ENCODE results near the gene PHF3.

The PHF3 gene

GRCh38 chr6:63673692-63674091 is 38.1 kb downstream of the PHF3 start:
- no peak overlapping the region for H3K4me3 ChIP-seq (ENCODE audit: insufficient read depth, low read depth, low read length)
- H3K36me3 ChIP-seq (ENCODE audit: control insufficient read depth, insufficient read depth, low read length), result no peaks in the 10 kb centered on the region
- no peaks in the 10 kb centered on the region for H3K4me1 ChIP-seq (ENCODE audit: control insufficient read depth, insufficient read depth, low read length)
- 93% methylated on average over 2 of the region's 2 CpGs; no CpG with 5 or more reads in 1 of the 2 experiments for WGBS, 2 experiments
- H3K9me3 ChIP-seq (ENCODE audit: control insufficient read depth, low read length), result no peaks in the 10 kb centered on the region
- no peak overlapping the region for H3K27ac ChIP-seq (ENCODE audit: insufficient read depth, low read depth, low read length, poor library complexity, severe bottlenecking)
- H3K27me3 ChIP-seq (ENCODE audit: control insufficient read depth, insufficient read depth, low read length, poor library complexity, severe bottlenecking), result no peaks in the 10 kb centered on the region

GRCh38 chr6:63674635-63675034 is 39.0 kb downstream of the PHF3 start:
- H3K27ac ChIP-seq (ENCODE audit: insufficient read depth, low read depth, low read length, poor library complexity, severe bottlenecking), result no peak overlapping the region
- WGBS, 2 experiments, result 90 to 92% methylated on average over 3 of the region's 3 CpGs
- no peaks in the 10 kb centered on the region for H3K27me3 ChIP-seq (ENCODE audit: control insufficient read depth, insufficient read depth, low read length, poor library complexity, severe bottlenecking)
- no peaks in the 10 kb centered on the region for H3K4me1 ChIP-seq (ENCODE audit: control insufficient read depth, insufficient read depth, low read length)
- H3K4me3 ChIP-seq (ENCODE audit: insufficient read depth, low read depth, low read length), result no peak overlapping the region
- no peaks in the 10 kb centered on the region for H3K36me3 ChIP-seq (ENCODE audit: control insufficient read depth, insufficient read depth, low read length)
- H3K9me3 ChIP-seq (ENCODE audit: control insufficient read depth, low read length), result no peaks in the 10 kb centered on the region

- Histone ChIP-seq H3K27ac (ENCODE audit: insufficient read depth, low read depth, low read length, poor library complexity, severe bottlenecking) (no peak overlapping the region), H3K4me3 (ENCODE audit: insufficient read depth, low read depth, low read length) (no peak overlapping the region), H3K9me3 (ENCODE audit: control insufficient read depth, low read length) (no peaks in the 10 kb centered on the region), H3K36me3 (ENCODE audit: control insufficient read depth, insufficient read depth, low read length) (no peaks in the 10 kb centered on the region), H3K4me1 (ENCODE audit: control insufficient read depth, insufficient read depth, low read length) (no peaks in the 10 kb centered on the region), H3K27me3 (ENCODE audit: control insufficient read depth, insufficient read depth, low read length, poor library complexity, severe bottlenecking) (no peaks in the 10 kb centered on the region)
- 93 to 100% methylated on average over 1 of the region's 1 CpG for WGBS, 2 experiments
Observed at GRCh38 chr6:63675138-63675537, 39.5 kb downstream of the PHF3 start.

- H3K36me3 ChIP-seq (ENCODE audit: control insufficient read depth, insufficient read depth, low read length), result no peaks in the 10 kb centered on the region
- H3K27ac ChIP-seq (ENCODE audit: insufficient read depth, low read depth, low read length, poor library complexity, severe bottlenecking), result no peak overlapping the region
- no peaks in the 10 kb centered on the region for H3K9me3 ChIP-seq (ENCODE audit: control insufficient read depth, low read length)
- H3K27me3 ChIP-seq (ENCODE audit: control insufficient read depth, insufficient read depth, low read length, poor library complexity, severe bottlenecking), result no peaks in the 10 kb centered on the region
- no peaks in the 10 kb centered on the region for H3K4me1 ChIP-seq (ENCODE audit: control insufficient read depth, insufficient read depth, low read length)
- no peak overlapping the region for H3K4me3 ChIP-seq (ENCODE audit: insufficient read depth, low read depth, low read length)
- WGBS, 2 experiments, result 94% methylated on average over 3 of the region's 3 CpGs
Observed at GRCh38 chr6:63676412-63677114, 41.0 kb downstream of the PHF3 start.

DNA sequence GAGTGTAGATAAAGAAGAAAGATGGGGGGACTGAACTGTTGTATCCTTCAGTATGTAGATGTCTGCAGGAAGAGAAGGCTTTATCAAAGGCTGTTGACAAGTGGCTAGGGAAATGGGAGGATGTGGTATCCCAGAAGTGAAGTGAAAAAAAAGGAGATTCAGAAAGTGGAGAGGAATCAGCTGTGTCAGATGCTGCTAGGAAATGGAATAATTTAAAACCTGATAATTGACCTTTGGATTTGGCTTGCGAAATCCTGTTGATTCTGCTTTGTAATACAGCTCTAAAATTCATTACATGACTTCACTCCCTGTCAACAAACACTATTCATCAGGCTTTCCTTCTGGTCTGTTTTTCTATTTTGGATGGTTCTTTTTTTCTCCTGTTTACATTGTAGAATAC is 41.7 kb downstream of the PHF3 start:
- 89 to 93% methylated on average over 1 of the region's 1 CpG for WGBS, 2 experiments
- Histone ChIP-seq H3K9me3 (ENCODE audit: control insufficient read depth, low read length) (no peaks in the 10 kb centered on the region), H3K4me1 (ENCODE audit: control insufficient read depth, insufficient read depth, low read length) (no peaks in the 10 kb centered on the region), H3K27me3 (ENCODE audit: control insufficient read depth, insufficient read depth, low read length, poor library complexity, severe bottlenecking) (no peaks in the 10 kb centered on the region), H3K27ac (ENCODE audit: insufficient read depth, low read depth, low read length, poor library complexity, severe bottlenecking) (no peak overlapping the region), H3K4me3 (ENCODE audit: insufficient read depth, low read depth, low read length) (no peak overlapping the region), H3K36me3 (ENCODE audit: control insufficient read depth, insufficient read depth, low read length) (no peaks in the 10 kb centered on the region)

DNA sequence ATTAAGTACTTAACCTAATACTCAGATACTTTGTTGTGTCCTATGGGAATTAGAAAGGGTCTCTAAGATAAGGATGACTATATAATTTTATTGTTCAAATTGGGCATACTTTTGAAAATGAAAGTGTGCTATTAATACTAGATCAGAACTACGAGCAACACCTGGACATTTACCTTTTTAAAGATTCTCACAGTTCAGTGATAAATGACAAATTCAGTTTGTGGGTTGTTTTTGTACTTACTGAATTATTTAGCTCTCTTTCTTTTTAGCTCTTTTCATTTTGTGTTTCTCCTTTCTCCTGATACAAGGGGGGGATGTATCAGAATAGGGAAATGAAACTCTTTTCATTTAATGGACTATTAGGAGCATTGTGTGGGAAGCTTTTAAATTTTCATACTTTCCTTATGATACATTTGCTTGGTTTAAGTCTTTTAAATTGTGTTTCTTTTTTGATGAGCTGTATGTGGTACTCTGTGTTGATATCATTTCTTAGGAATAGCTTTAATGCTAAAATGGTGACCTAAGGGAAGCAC is 47.5 kb downstream of the PHF3 start:
- Histone ChIP-seq H3K4me1 (ENCODE audit: control insufficient read depth, insufficient read depth, low read length) (no peaks in the 10 kb centered on the region), H3K36me3 (ENCODE audit: control insufficient read depth, insufficient read depth, low read length) (peaks cover 17% of the 10 kb centered on the region)
- no CpG with 5 or more reads among the region's 1 CpG for WGBS, 2 experiments

DNA sequence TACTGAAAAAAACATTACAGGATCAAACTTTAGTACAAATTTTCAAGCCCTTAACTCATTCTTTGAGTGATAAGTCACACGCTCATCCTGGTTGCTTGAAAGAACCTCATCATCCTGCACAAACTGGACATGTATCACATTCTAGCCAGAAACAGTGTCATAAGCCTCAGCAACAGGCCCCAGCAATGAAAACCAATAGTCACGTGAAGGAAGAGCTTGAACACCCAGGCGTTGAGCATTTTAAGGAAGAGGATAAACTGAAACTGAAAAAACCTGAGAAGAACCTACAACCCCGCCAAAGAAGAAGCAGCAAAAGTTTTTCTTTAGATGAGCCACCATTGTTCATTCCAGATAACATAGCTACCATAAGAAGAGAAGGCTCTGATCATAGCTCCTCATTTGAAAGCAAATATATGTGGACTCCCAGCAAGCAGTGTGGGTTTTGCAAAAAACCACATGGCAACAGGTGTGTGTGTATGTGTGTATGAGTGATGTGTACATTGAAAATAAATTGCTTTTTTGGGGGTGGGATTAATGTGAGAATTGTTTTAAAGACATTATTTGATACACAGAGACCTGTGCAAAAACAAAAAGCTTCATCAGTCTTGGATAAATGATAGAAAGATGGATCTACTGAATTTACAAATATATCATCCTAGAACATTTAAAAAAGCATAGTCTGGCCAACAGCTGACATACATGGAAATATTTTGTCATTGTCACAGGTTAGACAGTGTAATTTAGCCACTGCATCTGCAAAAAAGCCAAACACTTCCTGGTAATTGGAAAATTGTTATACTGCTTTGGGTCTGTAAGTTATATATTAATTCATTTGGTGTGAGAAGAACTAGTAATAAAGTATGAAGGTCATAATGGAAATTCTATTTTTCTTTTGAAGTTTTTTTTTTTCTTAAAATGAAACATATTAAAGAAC is 50.1 kb downstream of the PHF3 start:
- Histone ChIP-seq H3K36me3 (ENCODE audit: control insufficient read depth, insufficient read depth, low read length) (peaks cover 17% of the 10 kb centered on the region), H3K27me3 (ENCODE audit: control insufficient read depth, insufficient read depth, low read length, poor library complexity, severe bottlenecking) (no peaks in the 10 kb centered on the region), H3K4me1 (ENCODE audit: control insufficient read depth, insufficient read depth, low read length) (no peaks in the 10 kb centered on the region), H3K9me3 (ENCODE audit: control insufficient read depth, low read length) (no peaks in the 10 kb centered on the region), H3K4me3 (ENCODE audit: insufficient read depth, low read depth, low read length) (no peak overlapping the region), H3K27ac (ENCODE audit: insufficient read depth, low read depth, low read length, poor library complexity, severe bottlenecking) (no peak overlapping the region)
- 91 to 96% methylated on average over 4 of the region's 4 CpGs for WGBS, 2 experiments

More for the DNA sequence above, 47.5 kb downstream of the PHF3 start:
- H3K27ac ChIP-seq (ENCODE audit: insufficient read depth, low read depth, low read length, poor library complexity, severe bottlenecking), result no peak overlapping the region
- H3K9me3 ChIP-seq (ENCODE audit: control insufficient read depth, low read length), result no peaks in the 10 kb centered on the region
- no peak overlapping the region for H3K4me3 ChIP-seq (ENCODE audit: insufficient read depth, low read depth, low read length)
- no peaks in the 10 kb centered on the region for H3K27me3 ChIP-seq (ENCODE audit: control insufficient read depth, insufficient read depth, low read length, poor library complexity, severe bottlenecking)

- Histone ChIP-seq H3K27me3 (ENCODE audit: control insufficient read depth, insufficient read depth, low read length, poor library complexity, severe bottlenecking) (no peaks in the 10 kb centered on the region), H3K36me3 (ENCODE audit: control insufficient read depth, insufficient read depth, low read length) (peaks cover 15% of the 10 kb centered on the region), H3K27ac (ENCODE audit: insufficient read depth, low read depth, low read length, poor library complexity, severe bottlenecking) (no peak overlapping the region), H3K9me3 (ENCODE audit: control insufficient read depth, low read length) (no peaks in the 10 kb centered on the region), H3K4me3 (ENCODE audit: insufficient read depth, low read depth, low read length) (no peak overlapping the region), H3K4me1 (ENCODE audit: control insufficient read depth, insufficient read depth, low read length) (no peaks in the 10 kb centered on the region)
- WGBS, 2 experiments, result 100% methylated on average over 1 of the region's 2 CpGs
Observed at GRCh38 chr6:63689421-63689820, 53.8 kb downstream of the PHF3 start.

DNA sequence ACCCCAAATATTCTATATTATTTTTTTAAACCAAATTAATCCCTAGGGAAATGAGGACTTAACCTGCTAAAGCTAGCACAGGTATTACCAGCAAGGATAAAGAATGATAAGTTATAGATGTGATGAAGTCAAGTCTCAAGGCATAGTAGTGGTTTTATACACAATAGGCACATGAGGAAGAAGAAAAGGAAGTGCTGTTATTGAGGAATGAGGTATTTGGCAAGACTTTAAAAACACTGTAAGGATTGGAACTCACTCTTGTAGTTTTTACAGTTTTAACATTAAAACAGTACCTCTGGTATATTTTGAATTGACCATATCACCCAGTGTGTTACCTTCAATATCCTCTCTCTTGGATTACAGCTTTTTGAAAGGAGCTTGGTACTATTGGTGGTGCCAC is 54.6 kb downstream of the PHF3 start:
- no peaks in the 10 kb centered on the region for H3K27me3 ChIP-seq (ENCODE audit: control insufficient read depth, insufficient read depth, low read length, poor library complexity, severe bottlenecking)
- no peaks in the 10 kb centered on the region for H3K4me1 ChIP-seq (ENCODE audit: control insufficient read depth, insufficient read depth, low read length)
- peaks cover 11% of the 10 kb centered on the region for H3K36me3 ChIP-seq (ENCODE audit: control insufficient read depth, insufficient read depth, low read length)
- H3K27ac ChIP-seq (ENCODE audit: insufficient read depth, low read depth, low read length, poor library complexity, severe bottlenecking), result no peak overlapping the region
- no peak overlapping the region for H3K4me3 ChIP-seq (ENCODE audit: insufficient read depth, low read depth, low read length)
- no peaks in the 10 kb centered on the region for H3K9me3 ChIP-seq (ENCODE audit: control insufficient read depth, low read length)

- Histone ChIP-seq H3K36me3 (ENCODE audit: control insufficient read depth, insufficient read depth, low read length) (peaks cover 41% of the 10 kb centered on the region), H3K27ac (ENCODE audit: insufficient read depth, low read depth, low read length, poor library complexity, severe bottlenecking) (no peak overlapping the region), H3K9me3 (ENCODE audit: control insufficient read depth, low read length) (no peaks in the 10 kb centered on the region), H3K4me3 (ENCODE audit: insufficient read depth, low read depth, low read length) (no peak overlapping the region), H3K4me1 (ENCODE audit: control insufficient read depth, insufficient read depth, low read length) (no peaks in the 10 kb centered on the region), H3K27me3 (ENCODE audit: control insufficient read depth, insufficient read depth, low read length, poor library complexity, severe bottlenecking) (no peaks in the 10 kb centered on the region)
- 88 to 89% methylated on average over 2 of the region's 2 CpGs for WGBS, 2 experiments
Observed at GRCh38 chr6:63705707-63706106, 70.1 kb downstream of the PHF3 start.

Measured in ectodermal cell (in vitro differentiated cells).